NCI-H1105 (cell line): ENCODE results near the gene CALU.

Experiments used
- DNase-seq: peaks from one replicate; lab custom pipeline; 2025; lab: John Stamatoyannopoulos, UW

Gene CALU

DNA sequence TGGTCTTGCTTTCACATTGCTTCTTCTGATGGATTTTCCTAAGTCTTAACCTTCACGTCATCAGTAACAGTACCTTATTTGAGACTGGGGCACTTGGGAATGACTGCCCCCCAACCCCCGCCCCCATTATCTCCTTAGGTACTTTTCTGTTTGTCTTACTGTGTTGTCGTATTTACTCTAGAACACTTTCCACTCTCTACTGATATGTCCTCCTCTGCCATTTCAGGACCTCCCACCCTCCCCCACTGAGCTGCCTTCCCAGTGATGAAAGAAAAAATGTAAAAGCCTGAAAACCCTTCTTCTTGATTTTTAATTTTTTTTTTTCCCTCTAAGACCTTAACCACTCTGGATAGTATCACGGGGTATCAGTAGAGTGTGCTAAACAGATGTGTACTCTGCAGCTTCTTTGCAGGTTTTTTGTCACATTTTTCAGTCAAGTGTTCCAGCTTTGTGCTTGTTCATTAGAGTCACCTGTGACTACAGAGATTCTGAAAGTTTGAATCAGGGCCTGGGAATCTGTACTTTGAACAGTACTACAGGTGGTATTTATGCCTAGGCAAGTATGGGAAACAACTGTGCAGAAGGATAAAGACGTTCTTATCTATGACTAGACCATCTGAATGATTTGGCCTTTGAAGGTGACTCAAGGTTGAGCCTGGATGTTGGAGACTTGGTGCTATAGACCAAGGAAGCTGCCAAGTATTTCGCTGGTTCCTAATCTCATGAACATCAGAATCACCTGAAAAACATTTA, 8.3 kb downstream of the CALU start:
- no peak for DNase-seq

- DNase-seq = no peak
These were observed 13.1 kb downstream of the CALU start for GRCh38 chr7:128752251-128752650.

GRCh38 chr7:128755075-128755818, 16.1 kb downstream of the CALU start:
- peak; percentile 20 for DNase-seq

DNA sequence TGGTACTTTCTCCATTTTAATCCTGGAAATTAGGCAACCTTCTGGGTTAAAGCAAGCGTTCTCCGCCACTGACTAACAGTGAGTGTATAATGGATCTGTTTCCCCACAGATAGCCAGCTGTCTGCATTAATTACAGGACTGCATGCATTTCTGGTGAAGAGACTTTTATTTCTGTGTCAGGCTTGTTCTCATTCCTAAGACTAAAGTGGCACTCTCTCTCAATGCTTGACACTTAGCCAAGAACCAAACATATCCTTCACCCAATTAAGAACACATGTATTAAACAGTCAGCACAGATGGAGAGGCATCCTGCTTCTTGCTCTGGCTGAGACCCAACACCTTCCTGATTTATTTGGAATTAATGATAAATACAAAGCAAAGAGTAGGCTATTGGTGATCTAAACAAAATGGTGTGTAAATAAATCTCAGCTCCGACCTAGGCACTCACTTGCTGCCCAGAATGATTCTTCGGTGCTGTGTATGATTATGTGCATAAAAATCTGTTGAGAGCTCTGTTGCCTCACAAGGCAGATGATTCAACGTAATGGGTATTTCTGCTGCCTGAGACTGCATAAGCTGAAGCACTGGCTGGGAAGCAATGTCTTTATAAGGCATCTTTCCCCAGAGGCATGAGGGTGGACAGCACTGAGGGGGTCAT, 16.8 kb downstream of the CALU start:
- peak; percentile 71 for DNase-seq

DNA sequence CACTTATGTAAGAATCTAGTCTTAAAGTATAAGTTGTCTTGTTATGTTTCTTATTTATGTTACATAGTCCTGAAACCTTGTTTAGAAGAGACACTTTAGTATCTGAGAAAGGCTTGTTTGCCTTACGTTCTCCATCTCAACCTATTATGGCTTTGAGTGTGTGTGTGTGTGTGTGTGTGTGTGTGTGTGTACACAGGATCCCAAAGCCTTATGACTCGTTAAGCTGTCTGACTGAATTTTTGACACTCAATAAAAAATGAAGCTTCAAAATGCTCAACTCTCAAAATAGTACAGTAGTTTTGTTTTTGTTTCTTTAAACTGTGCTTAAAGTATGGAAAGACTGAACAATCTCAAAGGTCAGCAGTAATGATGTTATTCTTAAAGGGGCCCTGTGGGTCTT, 18.0 kb downstream of the CALU start:
- no peak for DNase-seq

DNA sequence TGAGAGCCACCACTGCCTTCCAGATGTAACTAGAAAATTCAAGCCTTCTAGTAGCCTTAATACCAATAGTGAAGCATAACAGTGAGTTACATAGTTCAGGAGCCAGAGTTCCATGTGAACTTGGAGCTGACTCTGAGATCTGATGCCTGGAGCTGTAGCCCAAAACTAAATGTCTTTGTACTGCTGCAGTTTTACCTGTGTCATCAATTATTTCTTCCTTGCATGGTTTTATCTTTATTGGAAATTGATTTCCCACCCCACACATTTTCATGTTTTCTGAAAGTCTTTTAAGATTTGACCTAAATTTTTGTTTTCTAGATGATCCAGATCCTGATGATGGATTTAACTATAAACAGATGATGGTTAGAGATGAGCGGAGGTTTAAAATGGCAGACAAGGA, 19.4 kb downstream of the CALU start:
- no peak for DNase-seq

- DNase-seq = no peak
These were observed 20.1 kb downstream of the CALU start for GRCh38 chr7:128759242-128759641.

- no peak for DNase-seq
These were observed 24.4 kb downstream of the CALU start for GRCh38 chr7:128763541-128763940.

DNA sequence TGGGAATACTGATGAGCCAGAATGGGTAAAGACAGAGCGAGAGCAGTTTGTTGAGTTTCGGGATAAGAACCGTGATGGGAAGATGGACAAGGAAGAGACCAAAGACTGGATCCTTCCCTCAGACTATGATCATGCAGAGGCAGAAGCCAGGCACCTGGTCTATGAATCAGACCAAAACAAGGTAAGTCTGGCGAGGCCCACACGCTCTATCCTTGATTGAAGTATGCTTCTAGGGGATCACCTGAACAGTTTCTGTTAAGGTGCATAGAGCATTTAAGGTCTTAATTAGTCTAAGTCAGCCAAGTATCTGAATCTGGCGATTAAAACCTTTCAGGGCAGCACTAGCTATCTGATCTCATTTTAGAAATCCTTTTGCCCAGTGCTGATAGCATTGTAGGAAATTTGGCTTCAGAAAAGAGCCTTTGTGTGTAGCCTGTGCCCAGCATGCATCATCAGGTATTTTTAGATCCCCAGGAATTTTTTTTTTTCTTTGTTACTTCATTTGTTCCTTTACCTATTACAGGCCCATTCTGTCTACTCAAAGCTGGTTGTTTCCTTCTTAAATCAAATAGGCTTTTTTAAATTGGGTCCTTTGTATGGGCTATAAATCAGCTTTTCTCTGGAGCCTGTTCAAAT, 28.4 kb downstream of the CALU start:
- DNase-seq = no peak

GRCh38 chr7:128770233-128770632, 31.1 kb downstream of the CALU start:
- DNase-seq = no peak

DNA sequence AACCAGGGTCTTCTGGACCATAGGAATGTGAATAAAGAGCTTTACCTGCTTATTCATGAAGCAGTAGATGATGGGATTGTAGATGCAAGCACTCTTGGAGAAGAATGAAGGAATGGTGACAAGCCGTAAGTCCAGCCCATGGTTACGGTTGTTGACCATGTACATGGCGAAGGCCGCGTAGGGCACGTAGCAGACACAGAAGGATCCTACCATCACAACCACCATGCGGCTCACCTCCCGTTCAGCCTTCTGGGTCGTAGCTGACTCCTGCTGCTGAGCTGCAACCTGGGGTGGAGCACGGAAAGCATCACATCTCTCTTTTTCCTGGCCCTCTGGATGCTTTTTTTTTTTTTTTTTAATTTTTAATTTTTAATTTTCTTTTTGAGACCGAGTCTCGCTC, 34.4 kb downstream of the CALU start:
- no peak for DNase-seq

- no peak for DNase-seq
These were observed 35.0 kb downstream of the CALU start for GRCh38 chr7:128774029-128774689.

- no peak for DNase-seq
These were observed 35.8 kb downstream of the CALU start for GRCh38 chr7:128774921-128775320.

GRCh38 chr7:128775744-128776474, 36.8 kb downstream of the CALU start, which contains the start of gene OPN1SW:
Gene OPN1SW, minus strand, starts transcription at chr7:128775794. Its CDS starts 13 bp downstream, at chr7:128775781.
- no peak for DNase-seq

GRCh38 chr7:128777156-128778123, 38.3 kb downstream of the CALU start:
- DNase-seq = no peak

- DNase-seq = no peak
These were observed 39.8 kb downstream of the CALU start for GRCh38 chr7:128778946-128779345.

DNA sequence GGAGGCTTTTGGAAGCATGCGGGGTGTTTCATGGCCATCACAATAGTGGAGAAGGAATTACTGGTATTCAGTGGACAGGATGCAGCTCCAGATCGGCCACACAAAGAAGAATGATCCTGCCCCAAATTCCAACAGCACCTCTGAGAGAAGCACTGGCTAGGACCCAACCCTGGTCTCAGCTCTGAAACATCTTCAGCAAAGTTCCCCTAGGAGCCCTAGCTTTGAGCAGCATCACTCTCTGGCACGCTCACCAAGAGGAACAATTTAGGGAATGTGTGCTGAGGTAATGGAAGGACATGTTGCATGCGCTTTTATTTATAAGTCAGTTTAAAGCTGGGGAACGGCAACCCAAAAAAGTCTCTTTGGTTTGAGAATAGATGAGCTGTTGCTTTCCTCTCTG, 42.0 kb downstream of the CALU start:
- DNase-seq = no peak

DNA sequence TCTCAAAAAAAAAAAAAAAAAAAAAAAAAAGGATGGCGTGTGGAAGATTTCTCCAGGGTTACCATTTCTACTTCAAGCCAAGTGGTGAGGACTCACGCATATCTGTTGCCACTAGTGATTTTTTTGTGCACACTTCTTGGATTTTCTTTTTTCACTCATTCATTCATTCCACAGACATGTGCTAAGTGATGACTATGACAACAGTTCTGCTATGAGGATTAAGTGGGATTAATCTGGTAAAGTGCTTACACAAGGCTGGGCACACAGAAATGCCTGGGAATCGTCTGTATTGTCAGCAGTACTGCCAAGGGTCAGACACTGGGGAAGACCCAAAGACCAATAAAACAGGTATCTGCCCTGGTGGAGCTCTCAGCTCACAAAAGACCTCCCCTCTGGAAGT, 42.7 kb downstream of the CALU start:
- DNase-seq = no peak

- no peak for DNase-seq
These were observed 44.1 kb downstream of the CALU start for GRCh38 chr7:128783143-128783861.
